Tibial nerve (tissue), 4 donors: ENCODE data around the gene SLCO2A1.

ENCODE experiments used
- EP300 ChIP-seq, 2 donors: sonication (generic); formaldehyde crosslinking; IDR thresholded peaks; one replicate each; pipeline ENCODE4 v1.6.1; 2017; ENCODE audit warnings: antibody characterized with exemption in 2 of 2, mild to moderate bottlenecking in 1 of 2
- TF ChIP-seq, protein P1 (sequence below), 5 experiments: fragments of 200-600 bp in 3 of 5; fragments of 450-650 bp in 2 of 5; sonication (generic) in 3 of 5; IDR thresholded peaks; one replicate each; pipeline ENCODE4 v1.5.1; 2016 to 2019; ENCODE audit warnings: antibody characterized with exemption in 5 of 5, mild to moderate bottlenecking in 3 of 5, moderate library complexity in 2 of 5

- TF ChIP-seq, protein P1, sequence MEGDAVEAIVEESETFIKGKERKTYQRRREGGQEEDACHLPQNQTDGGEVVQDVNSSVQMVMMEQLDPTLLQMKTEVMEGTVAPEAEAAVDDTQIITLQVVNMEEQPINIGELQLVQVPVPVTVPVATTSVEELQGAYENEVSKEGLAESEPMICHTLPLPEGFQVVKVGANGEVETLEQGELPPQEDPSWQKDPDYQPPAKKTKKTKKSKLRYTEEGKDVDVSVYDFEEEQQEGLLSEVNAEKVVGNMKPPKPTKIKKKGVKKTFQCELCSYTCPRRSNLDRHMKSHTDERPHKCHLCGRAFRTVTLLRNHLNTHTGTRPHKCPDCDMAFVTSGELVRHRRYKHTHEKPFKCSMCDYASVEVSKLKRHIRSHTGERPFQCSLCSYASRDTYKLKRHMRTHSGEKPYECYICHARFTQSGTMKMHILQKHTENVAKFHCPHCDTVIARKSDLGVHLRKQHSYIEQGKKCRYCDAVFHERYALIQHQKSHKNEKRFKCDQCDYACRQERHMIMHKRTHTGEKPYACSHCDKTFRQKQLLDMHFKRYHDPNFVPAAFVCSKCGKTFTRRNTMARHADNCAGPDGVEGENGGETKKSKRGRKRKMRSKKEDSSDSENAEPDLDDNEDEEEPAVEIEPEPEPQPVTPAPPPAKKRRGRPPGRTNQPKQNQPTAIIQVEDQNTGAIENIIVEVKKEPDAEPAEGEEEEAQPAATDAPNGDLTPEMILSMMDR (IDR thresholded peaks at IDR 0.05) = no peak
- TF ChIP-seq EP300 (IDR thresholded peaks at IDR 0.05) = peak in 1 of 2 donors; percentile 15
Measured at GRCh38 chr3:133937756-133938601, 91.7 kb downstream of the SLCO2A1 start.
